Measurements from ENCODE around the gene MIER1. TPM values are rescaled to one million over a fixed set of nuclear protein-coding genes. Genes with fewer than 3 reads are reported as not detected.

MIER1 gene
- total RNA-seq, 2 experiments from 2014 or later, result 51.3 to 51.5 TPM

- Mint-ChIP-seq H3K27me3 (no peaks in the 10 kb centered on the region), H3K4me1 (peaks cover 49% of the 10 kb centered on the region), H3K27ac (peak overlapping the region; percentile 87), H3K36me3 (peaks cover 13% of the 10 kb centered on the region), H3K4me3 (peak overlapping the region; percentile 86), H3K9me3 (ENCODE audit: low read depth) (no peaks in the 10 kb centered on the region)
- ATAC-seq, result no peak
- CTCF ChIA-PET, result interaction anchor here (1.5 kb wide), 1 partner anchor 69 kb away, joined by 4 read pairs; no protein-coding TSS in a partner anchor
- DNase-seq, result no peak
Measured at GRCh38 chr1:66929146-66929688, 4.4 kb downstream of the MIER1 start.

DNA sequence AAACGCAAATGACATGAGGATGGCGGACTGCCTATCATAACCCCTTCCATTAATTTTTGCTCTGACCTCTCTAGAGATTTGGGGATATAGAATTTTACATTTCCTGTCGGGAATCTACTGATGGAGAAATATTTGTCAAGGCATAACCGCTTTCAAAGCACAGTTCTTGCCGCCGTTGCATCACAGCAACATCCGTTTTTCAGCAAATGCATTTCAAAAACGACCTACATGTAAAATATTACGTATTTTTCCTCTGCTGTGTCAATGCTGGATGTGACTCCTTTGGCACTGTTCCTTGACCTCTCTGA is 4.9 kb downstream of the MIER1 start:
- DNase-seq, result no peak
- Mint-ChIP-seq H3K27ac (peak overlapping the region; percentile 87), H3K9me3 (ENCODE audit: low read depth) (no peaks in the 10 kb centered on the region), H3K4me3 (peak overlapping the region; percentile 86), H3K4me1 (peaks cover 49% of the 10 kb centered on the region), H3K36me3 (peaks cover 13% of the 10 kb centered on the region), H3K27me3 (no peaks in the 10 kb centered on the region)
- CTCF ChIA-PET, result interaction anchor here (1.5 to 1.8 kb wide), 2 partner anchors 69 to 165 kb away, joined by 4 to 5 read pairs; no protein-coding TSS in a partner anchor
- ATAC-seq, result no peak

DNA sequence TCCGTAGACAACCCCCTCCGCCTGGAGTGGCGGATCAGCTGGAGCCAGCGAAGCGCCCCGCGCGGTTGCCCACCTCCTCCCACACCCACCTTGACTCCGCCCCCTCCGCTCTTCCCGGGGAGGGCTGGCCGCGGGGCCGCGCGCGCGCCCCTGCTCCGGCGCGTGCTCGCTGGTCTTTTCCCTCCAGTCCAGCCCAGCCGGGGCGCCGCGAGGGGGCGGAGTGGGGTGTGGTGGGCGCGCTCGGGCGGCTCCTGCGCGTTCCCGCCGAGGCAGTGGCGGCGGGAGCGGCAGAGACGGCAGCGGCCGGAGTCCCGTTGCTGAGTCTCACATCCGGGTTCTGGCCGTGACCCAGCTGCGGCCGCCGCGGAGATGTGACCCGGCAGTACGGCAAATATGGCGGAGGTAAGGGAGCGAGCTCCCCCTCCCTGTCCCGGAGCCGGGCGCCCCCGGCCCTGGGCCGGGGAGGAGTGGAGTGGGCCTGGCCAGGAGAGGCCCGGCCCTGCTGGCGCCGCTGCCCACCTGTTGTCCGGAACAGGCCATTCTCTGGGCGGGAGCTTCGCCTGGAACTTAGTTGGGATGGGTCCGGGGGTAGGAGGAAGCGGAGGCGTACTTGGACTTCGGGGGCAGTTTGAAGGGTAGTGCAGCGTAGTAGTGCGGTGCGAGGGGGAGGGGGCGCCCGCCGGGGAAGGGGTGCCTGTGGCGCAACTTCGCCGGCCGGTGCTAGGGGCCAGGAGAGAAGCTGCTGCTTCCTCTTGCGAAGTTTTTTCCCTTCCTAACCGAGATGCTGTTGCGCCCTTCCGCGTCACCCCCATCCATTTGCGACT is 5.4 kb downstream of the MIER1 start:
- DNase-seq (peak; percentile 96), ATAC-seq (peak; percentile 72)
- CTCF ChIA-PET, result interaction anchor here (1.0 to 1.8 kb wide), 4 partner anchors 8 to 392 kb away, joined by 3 to 5 read pairs (median 4); no protein-coding TSS in a partner anchor
- peak overlapping the region; percentile 86 for H3K4me3 Mint-ChIP-seq
- peaks cover 13% of the 10 kb centered on the region for H3K36me3 Mint-ChIP-seq
- H3K27ac Mint-ChIP-seq, result peak overlapping the region; percentile 87
- H3K9me3 Mint-ChIP-seq (ENCODE audit: low read depth), result no peaks in the 10 kb centered on the region
- peaks cover 54% of the 10 kb centered on the region for H3K4me1 Mint-ChIP-seq
- H3K27me3 Mint-ChIP-seq, result no peaks in the 10 kb centered on the region

- no peak for DNase-seq
- H3K27ac Mint-ChIP-seq, result peak overlapping the region; percentile 87
Measured at GRCh38 chr1:66930823-66931174, 6.0 kb downstream of the MIER1 start.

GRCh38 chr1:66931590-66931989 is 6.8 kb downstream of the MIER1 start:
- Mint-ChIP-seq H3K9me3 (ENCODE audit: low read depth) (no peaks in the 10 kb centered on the region), H3K4me1 (peaks cover 53% of the 10 kb centered on the region), H3K4me3 (peak overlapping the region; percentile 86), H3K36me3 (peaks cover 19% of the 10 kb centered on the region), H3K27me3 (no peaks in the 10 kb centered on the region), H3K27ac (peak overlapping the region; percentile 87)
- CTCF ChIA-PET, result interaction anchor here (0.9 to 1.1 kb wide), 2 partner anchors 218 to 390 kb away, joined by 3 read pairs; no protein-coding TSS in a partner anchor
- DNase-seq, result no peak
- ATAC-seq, result no peak

More at GRCh38 chr1:66930823-66931174, 6.0 kb downstream of the MIER1 start:
- ATAC-seq, result no peak
- Mint-ChIP-seq H3K27me3 (no peaks in the 10 kb centered on the region), H3K4me1 (peaks cover 56% of the 10 kb centered on the region), H3K4me3 (peak overlapping the region; percentile 86), H3K36me3 (peaks cover 16% of the 10 kb centered on the region), H3K9me3 (ENCODE audit: low read depth) (no peaks in the 10 kb centered on the region)
- CTCF ChIA-PET, result interaction anchor here (1.0 to 1.8 kb wide), 4 partner anchors 8 to 391 kb away, joined by 3 to 5 read pairs (median 4); no protein-coding TSS in a partner anchor

GRCh38 chr1:66932291-66932690 is 7.5 kb downstream of the MIER1 start:
- Mint-ChIP-seq H3K27ac (peak overlapping the region; percentile 86), H3K36me3 (peaks cover 23% of the 10 kb centered on the region), H3K4me3 (peak overlapping the region; percentile 72), H3K27me3 (no peaks in the 10 kb centered on the region), H3K4me1 (peaks cover 55% of the 10 kb centered on the region), H3K9me3 (ENCODE audit: low read depth) (no peaks in the 10 kb centered on the region)
- no peak for ATAC-seq
- no peak for DNase-seq
- CTCF ChIA-PET, result interaction anchor here (0.9 to 1.3 kb wide), 2 partner anchors 9 to 217 kb away, joined by 3 read pairs; no protein-coding TSS in a partner anchor

DNA sequence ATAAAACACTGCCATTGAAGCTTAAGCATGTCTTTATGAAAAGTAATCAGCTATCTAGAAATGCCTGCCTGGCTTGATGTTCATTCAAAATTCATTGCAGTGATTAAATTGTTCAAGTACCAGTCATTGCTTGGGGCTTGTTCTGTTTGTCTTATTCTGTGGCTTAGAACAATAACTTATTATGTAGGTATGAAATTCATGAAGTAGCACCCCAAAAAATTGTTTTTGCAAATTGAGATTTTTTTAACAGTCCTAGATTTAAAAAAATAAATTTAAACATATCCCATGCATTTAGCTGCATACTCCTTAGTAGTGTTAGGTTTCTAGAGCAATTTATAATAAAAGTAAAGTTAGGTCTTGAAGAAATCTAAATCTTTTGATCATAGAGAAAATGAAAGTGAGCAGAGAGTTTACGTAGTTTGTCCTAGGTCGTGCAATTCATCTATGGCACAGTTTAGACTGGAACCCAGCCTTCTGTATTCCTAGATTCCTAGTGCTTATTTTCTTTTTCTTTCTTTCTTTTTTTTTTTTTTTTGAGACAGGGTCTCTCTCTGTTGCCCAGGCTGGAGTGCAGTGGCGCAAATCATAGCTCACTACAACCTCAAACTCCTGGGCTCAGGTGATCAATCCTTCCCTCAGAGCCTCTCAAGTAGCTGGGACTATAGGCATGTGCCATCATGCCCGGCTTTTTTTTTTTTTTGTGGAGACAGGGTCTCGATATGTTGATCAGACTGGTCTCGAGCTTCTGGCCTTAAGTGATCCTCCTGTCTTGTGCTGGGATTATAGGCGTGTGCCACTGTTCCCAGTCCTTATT is 9.3 kb downstream of the MIER1 start:
- Mint-ChIP-seq H3K36me3 (peaks cover 26% of the 10 kb centered on the region), H3K27me3 (no peaks in the 10 kb centered on the region), H3K9me3 (ENCODE audit: low read depth) (no peaks in the 10 kb centered on the region), H3K4me1 (peaks cover 59% of the 10 kb centered on the region), H3K27ac (peak overlapping the region; percentile 86), H3K4me3 (peak overlapping the region; percentile 72)
- DNase-seq (no peak), ATAC-seq (no peak)
- CTCF ChIA-PET, result interaction anchor here (0.5 to 1.8 kb wide), 5 partner anchors 9 to 300 kb away, joined by 3 to 14 read pairs (median 3); partner anchors contain the start of genes DNAI4 and MIER1

DNA sequence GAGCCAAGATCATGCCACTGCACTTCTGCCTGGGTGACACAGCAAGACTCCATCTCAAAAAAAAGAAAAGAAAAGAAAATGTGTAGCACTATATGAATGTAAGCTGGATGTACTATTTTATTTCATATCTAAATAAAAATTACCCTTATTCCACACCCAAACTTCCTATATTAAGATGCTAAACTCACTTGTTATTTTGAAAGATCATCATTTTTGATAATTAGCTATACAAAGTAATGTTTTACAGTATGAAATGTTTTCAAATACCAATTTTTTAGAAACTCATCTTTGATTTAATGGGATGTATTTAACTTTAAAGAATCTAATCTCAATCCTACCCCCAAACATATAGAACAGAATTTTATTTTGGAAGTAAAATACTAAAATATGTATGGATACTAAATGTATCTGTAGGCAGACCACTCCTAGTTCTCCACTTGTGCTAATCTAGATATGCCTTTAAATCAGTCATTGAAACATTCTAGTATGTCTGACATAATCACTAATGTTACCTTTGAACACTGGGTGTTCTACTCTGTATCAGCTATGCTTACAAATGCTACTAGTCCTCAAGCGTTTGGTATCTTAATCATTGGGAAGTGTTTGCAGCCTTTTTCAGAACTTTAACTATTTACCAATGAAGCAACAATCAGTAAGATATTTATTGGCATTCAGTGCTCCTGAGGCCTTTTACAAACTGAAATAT is 12.9 kb downstream of the MIER1 start:
- H3K9me3 Mint-ChIP-seq (ENCODE audit: low read depth), result no peaks in the 10 kb centered on the region
- H3K4me3 Mint-ChIP-seq, result no peak overlapping the region
- no peaks in the 10 kb centered on the region for H3K27me3 Mint-ChIP-seq
- no peak for DNase-seq
- peaks cover 65% of the 10 kb centered on the region for H3K4me1 Mint-ChIP-seq
- no peak for ATAC-seq
- H3K36me3 Mint-ChIP-seq, result peaks cover 34% of the 10 kb centered on the region
- H3K27ac Mint-ChIP-seq, result no peak overlapping the region
- CTCF ChIA-PET, result interaction anchor here (1.4 to 1.5 kb wide), 2 partner anchors 7 to 12 kb away, joined by 3 to 8 read pairs; partner anchors contain the start of genes DNAI4 and MIER1

DNA sequence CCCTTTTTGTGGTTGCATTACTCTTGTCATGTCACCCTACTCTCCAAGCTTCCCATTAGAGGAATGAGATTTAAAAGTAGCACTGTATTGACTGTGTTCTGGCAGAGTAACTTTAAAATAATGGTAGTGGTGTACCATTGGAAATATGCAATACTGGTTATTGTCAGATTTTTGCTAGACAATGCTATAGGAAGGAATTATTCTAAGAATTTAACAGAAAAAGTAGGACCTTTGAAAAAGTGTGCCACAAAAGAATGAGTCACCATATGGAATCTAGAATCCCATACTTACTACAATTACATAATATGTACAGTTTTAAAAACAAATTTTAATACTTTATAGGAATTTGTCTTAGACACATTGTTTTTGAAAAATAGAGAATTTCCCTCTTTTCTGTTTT is 13.8 kb downstream of the MIER1 start:
- CTCF ChIA-PET, result interaction anchor here (1.4 to 1.5 kb wide), 2 partner anchors 8 to 13 kb away, joined by 3 to 8 read pairs; partner anchors contain the start of genes DNAI4 and MIER1
- Mint-ChIP-seq H3K27ac (no peak overlapping the region), H3K4me3 (no peak overlapping the region), H3K9me3 (ENCODE audit: low read depth) (no peaks in the 10 kb centered on the region), H3K36me3 (peaks cover 35% of the 10 kb centered on the region), H3K27me3 (no peaks in the 10 kb centered on the region), H3K4me1 (peaks cover 64% of the 10 kb centered on the region)
- ATAC-seq (no peak), DNase-seq (no peak)

GRCh38 chr1:66940981-66941380 is 16.2 kb downstream of the MIER1 start:
- ATAC-seq, result no peak

GRCh38 chr1:66943361-66943969 is 18.7 kb downstream of the MIER1 start:
- Mint-ChIP-seq H3K27me3 (no peaks in the 10 kb centered on the region), H3K9me3 (ENCODE audit: low read depth) (no peaks in the 10 kb centered on the region), H3K27ac (no peak overlapping the region), H3K4me1 (peaks cover 41% of the 10 kb centered on the region), H3K4me3 (no peak overlapping the region), H3K36me3 (peaks cover 47% of the 10 kb centered on the region)
- CTCF ChIA-PET, result no interaction called here
- ATAC-seq (no peak), DNase-seq (no peak)

More at GRCh38 chr1:66940981-66941380, 16.2 kb downstream of the MIER1 start:
- Mint-ChIP-seq H3K36me3 (peaks cover 35% of the 10 kb centered on the region), H3K9me3 (ENCODE audit: low read depth) (no peaks in the 10 kb centered on the region), H3K27ac (no peak overlapping the region), H3K4me1 (peaks cover 52% of the 10 kb centered on the region), H3K27me3 (no peaks in the 10 kb centered on the region), H3K4me3 (no peak overlapping the region)
- no peak for DNase-seq
- CTCF ChIA-PET, result no interaction called here

All from activated CD8-positive, alpha-beta memory T cell treated with anti-CD3 and anti-CD28 coated beads, Interleukin-2, amount 10 ng/mL, durations not matched to agents 7 days and 5 days (primary cell).